Colon (tissue), 2 donors: ENCODE measurements around the gene MRM3.
"Not testable (repeated sequence)": the region's sequence is repeated elsewhere in the genome, so short reads cannot be mapped to it uniquely, and the experiment has no call there.

Experiments
- FAIRE-seq: peaks from 2 replicates; lab custom pipeline; 2012; peaks lifted over from hg19 to GRCh38; lab: Jason Lieb, UNC
- donor health status: control.
- donor health status: control.

MRM3 gene

DNA sequence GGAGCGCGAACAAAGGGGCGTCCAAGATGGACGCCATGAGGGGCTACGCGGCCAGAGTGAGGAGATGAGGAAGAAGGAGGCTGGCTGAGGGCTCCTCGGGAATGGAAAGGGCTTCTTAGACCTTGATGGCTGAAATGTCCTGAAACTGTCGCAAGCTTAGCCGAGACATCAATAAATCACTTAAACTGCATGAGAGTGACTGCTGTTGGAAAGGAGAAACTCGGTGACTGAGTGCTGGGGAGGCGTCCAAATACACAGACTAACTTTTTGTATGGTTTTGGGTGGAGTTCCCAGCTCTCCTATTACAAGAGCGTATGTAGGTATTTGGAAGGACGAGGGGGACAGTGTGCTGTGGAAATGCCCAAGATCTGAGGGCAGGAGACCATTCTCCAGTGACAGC lies 28.7 kb upstream of the MRM3 start:
- FAIRE-seq = no peak

DNA sequence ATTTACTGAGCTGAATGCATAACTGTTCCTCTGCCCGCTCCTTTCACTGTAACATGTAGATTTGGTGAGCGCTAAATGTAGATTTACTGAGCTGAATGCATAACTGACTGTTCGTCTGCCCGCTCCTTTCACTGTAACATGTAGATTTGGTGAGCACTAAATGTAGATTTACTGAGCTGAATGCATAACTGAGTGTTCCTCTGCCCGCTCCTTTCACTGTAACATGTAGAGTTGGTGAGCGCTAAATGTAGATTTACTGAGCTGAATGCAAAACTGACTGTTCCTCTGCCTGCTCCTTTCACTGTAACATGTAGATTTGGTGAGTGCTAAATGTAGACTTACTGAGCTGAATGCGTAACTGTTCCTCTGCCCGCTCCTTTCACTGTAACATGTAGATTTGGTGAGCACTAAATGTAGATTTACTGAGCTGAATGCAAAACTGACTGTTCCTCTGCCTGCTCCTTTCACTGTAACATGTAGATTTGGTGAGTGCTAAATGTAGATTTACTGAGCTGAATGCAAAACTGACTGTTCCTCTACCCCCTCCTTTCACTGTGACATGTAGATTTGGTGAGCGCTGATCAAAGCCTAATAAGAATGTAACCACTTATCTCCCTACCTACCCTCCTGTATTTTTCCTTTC lies 26.7 kb upstream of the MRM3 start:
- FAIRE-seq = not testable (repeated sequence)

- not testable (repeated sequence) for FAIRE-seq
Measured at GRCh38 chr17:756010-756567, 26.1 kb upstream of the MRM3 start.

- FAIRE-seq = no peak
Measured at GRCh38 chr17:759964-760363, 22.2 kb upstream of the MRM3 start.

GRCh38 chr17:760371-760770 lies 21.8 kb upstream of the MRM3 start:
- FAIRE-seq = no peak

GRCh38 chr17:767076-767475 lies 15.1 kb upstream of the MRM3 start:
- no peak for FAIRE-seq

- no peak for FAIRE-seq
Measured at GRCh38 chr17:773016-773415, 9.1 kb upstream of the MRM3 start.

- no peak for FAIRE-seq
Measured at GRCh38 chr17:773467-774312, 8.5 kb upstream of the MRM3 start.

- FAIRE-seq = no peak
Measured at GRCh38 chr17:774313-774584, 7.9 kb upstream of the MRM3 start.

GRCh38 chr17:778096-778495 lies 4.1 kb upstream of the MRM3 start:
- no peak for FAIRE-seq

- FAIRE-seq = no peak
Measured at GRCh38 chr17:784143-784542, 2.0 kb downstream of the MRM3 start.

GRCh38 chr17:785901-786300 lies 3.7 kb downstream of the MRM3 start:
- not testable (repeated sequence) for FAIRE-seq

DNA sequence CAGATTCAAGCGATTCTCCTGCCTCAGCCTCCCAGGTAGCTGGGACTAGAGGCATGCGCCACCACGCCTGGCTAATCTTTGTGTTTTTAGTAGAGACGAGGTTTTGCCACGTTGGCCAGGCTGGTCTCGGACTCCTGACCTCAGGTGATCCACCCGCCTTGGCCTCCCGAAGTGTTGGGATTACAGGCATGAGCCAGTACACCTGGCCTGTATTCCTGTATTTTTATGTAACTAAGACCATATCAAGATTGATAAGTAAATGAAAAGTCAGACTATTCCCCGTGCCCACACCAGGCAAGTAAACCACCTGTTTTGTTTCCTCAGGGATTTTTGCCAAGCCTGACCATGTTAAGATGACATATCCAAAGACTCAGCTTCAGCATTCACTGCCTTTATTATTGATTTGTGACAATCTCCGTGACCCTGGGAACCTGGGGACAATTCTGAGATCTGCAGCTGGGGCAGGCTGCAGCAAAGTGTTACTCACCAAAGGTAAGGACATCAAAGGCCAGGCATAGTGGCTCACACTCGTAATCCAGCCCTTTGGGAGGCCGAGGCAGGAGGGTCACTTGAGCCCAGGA lies 5.6 kb downstream of the MRM3 start:
- no peak for FAIRE-seq

GRCh38 chr17:788551-788950 lies 6.4 kb downstream of the MRM3 start:
- FAIRE-seq = no peak

GRCh38 chr17:789160-789840 lies 7.1 kb downstream of the MRM3 start:
- FAIRE-seq = no peak

GRCh38 chr17:789931-790873 lies 8.0 kb downstream of the MRM3 start:
- FAIRE-seq = not testable (repeated sequence)

GRCh38 chr17:790874-791247 lies 8.7 kb downstream of the MRM3 start:
- not testable (repeated sequence) for FAIRE-seq

DNA sequence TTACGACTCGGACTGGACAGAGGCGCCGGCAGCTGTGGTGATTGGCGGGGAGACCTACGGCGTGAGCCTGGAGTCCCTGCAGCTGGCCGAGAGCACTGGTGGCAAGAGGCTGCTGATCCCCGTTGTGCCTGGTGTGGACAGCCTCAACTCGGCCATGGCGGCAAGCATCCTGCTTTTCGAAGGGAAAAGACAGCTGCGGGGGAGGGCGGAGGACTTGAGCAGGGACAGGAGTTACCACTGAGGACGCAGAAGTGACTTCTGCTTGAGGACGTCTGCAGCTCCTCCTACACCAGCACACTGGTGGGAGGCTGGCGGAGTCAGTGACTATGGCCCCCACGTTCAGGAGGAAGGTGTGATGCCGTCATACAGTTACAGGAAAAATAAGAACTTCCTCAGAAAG lies 9.7 kb downstream of the MRM3 start:
- FAIRE-seq = no peak

DNA sequence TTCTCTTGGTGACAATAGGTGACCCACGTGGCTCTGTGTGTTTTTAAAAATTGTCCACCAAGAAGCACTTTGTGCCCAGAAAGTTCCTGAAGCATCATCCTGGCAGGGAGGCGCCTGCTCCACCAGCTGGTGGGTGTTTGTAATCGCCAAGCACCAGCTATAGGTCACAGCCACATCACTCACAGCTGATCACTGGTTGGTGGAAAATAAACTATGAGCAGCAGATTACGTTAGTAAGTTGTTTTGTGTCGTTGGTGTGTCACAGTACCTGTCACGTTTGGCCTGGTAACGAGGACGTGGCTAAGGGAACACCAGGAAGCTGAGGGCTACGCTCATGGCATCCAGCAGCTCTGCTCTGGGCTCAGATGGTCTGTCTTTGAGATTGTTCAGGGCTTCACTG lies 10.1 kb downstream of the MRM3 start:
- no peak for FAIRE-seq

GRCh38 chr17:794876-795275 lies 12.7 kb downstream of the MRM3 start:
- no peak for FAIRE-seq

DNA sequence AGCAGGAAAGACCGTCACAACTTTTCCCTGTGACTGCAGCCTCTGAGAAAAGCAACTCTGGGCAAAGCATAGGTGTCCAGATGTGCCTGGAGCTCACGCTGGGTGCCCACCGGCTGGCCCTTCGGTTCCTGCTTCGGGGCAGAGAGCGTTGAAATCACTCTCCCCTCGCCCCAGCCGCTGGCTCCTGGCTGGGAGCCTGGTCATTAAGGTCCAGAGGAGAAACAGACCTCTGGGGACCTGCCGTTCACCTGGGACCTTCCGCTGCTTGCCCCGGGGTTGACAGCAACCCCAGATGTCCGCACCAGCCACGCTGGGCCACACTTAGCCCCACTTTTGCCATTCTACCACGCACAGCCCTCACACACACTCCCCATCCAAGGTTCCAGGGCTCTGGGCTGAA lies 13.1 kb downstream of the MRM3 start:
- FAIRE-seq = no peak

DNA sequence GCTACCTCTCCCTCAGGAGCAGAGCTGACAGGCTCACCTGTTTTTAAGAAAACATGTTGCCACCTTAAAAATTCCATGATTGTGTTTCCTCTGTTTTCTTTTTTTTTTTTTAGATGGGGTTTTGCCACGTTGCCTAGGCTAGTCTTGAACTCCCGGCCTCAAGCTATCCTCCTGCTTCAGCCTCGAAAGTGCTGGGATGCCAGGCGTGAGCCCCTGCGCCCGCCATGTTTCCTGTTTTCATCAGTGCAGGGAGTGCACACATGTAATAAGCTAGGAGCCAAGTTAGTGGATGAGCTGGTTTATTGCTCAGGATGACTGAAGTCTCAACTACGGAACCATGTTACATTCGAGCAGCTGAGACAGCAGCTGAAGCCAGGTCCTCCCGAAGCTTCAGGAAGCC lies 13.6 kb downstream of the MRM3 start:
- FAIRE-seq = no peak
